Activated T-helper 2 cell treated with anti-CD3 and anti-CD28 coated beads, Interferon-gamma antibody, Interleukin-2, Interleukin-4, amounts not matched to agents 10 μg/mL and 5 μg/mL and 100 μg/mL, durations not matched to agents 14 hours and 24 hours and 36 hours (primary cell): Measurements from ENCODE around the gene NAIP. TPM values are rescaled to one million over a fixed set of nuclear protein-coding genes. Genes with fewer than 3 reads are reported as not detected.
"Not testable (repeated sequence)": the region's sequence is repeated elsewhere in the genome, so short reads cannot be mapped to it uniquely, and the experiment has no call there.

Experiments
- DNase-seq: peaks from one replicate; pipeline ENCODE4 v3.0.0; 2021; ENCODE audit warnings: low spot score
- H3K27ac Mint-ChIP-seq: one replicate; pipeline ENCODE4 v1.8.0; 2021; ENCODE audit warnings: mixed read lengths
- H3K27me3 Mint-ChIP-seq: one replicate; pipeline ENCODE4 v1.8.0; 2021; ENCODE audit warnings: low read depth, mixed read lengths
- H3K36me3 Mint-ChIP-seq: one replicate; pipeline ENCODE4 v1.8.0; 2021; ENCODE audit warnings: low read depth, mixed read lengths
- H3K4me1 Mint-ChIP-seq: one replicate; pipeline ENCODE4 v1.8.0; 2021; ENCODE audit warnings: low read depth, mixed read lengths
- H3K4me3 Mint-ChIP-seq: one replicate; pipeline ENCODE4 v1.8.0; 2021; ENCODE audit warnings: low read depth, mild to moderate bottlenecking, moderate library complexity, mixed read lengths
- H3K9me3 Mint-ChIP-seq: one replicate; pipeline ENCODE4 v1.8.0; 2021; ENCODE audit warnings: mixed read lengths
- intact Hi-C: fragments of 100-400 bp; cut with micrococcal nuclease; formaldehyde crosslinking; loops from one replicate; pipeline ENCODE4 v1.15.1; 2023
- total RNA-seq: library from RNA; stranded (reverse); gene quantifications from 2 replicates; pipeline ENCODE4 v1.2.3, GENCODE V29; 2022

NAIP gene
- total RNA-seq, 1 donor from 2014 or later, result 7.1 TPM

DNA sequence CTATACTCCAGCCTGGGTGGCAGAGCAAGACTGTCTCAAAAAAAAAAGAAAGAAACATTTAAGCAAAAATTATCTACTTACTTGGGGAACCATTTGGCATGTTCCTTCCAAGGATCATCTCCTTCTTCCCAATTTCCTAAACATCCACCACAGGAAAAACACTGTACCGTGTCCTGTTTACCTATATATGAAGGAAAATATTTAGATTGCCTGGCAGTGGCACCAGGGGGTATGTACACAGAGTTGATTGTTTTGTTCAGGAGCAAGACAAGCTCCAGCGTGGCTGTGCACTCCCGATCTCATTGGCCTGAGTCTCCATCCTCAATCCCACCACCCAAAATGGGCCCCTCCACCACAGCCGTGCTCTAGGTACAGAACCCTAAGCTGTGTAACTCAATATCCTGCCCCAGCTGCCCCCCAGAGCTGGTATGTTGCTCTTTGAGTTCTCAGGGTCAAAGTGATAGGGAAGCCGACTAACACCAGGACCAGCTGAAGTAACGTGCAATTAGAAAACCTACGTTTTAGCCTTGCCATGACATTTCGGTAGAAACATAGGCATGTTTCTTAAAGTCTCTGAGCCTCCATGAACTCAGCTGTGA, 13.8 kb downstream of the NAIP start:
- intact Hi-C loops, result no loop called here
- Mint-ChIP-seq H3K9me3 (no peaks in the 10 kb centered on the region), H3K36me3 (no peaks in the 10 kb centered on the region), H3K27ac (no peak overlapping the region), H3K27me3 (no peaks in the 10 kb centered on the region), H3K4me1 (no peaks in the 10 kb centered on the region), H3K4me3 (no peak overlapping the region)
- DNase-seq, result no peak

DNA sequence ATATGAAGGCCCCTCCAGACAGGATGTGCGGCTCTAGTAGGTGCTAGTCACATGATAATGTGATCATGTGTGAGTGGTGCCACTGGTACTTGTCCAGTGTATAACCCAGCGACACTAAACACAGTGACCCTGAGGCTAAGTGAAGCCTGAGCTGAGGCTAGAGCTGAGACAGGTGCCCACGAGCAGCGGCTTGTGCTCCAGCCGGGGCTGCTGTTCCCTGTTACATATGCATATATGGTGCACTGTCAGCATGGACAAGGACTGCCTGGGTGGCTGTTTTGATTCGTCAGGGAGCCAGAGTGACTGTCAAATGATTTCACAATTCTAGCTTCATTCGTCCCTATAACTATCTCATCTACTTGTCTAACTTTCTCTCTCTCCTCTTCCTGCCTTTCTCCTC, 18.2 kb downstream of the NAIP start:
- not testable (repeated sequence) for H3K27me3 Mint-ChIP-seq, H3K4me1 Mint-ChIP-seq

DNA sequence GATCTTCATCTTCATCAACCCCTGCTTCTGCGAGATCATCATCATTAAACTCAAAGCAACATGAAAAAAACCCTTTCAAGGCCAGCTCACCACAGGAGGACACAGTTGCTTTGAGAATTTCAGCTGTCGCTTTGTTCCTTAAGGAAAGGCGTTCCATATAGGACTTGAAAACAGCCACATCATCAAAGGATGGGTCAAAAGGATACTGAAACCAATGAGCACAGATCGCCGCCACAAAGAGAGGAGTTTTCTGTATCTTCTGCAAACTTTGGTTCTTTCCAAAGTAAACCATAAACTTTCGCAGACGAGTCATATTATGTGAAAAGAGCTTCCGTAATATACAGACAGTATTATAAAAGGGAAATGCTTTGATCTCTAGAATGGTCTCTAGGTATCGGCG, 40.3 kb downstream of the NAIP start:
- H3K27me3 Mint-ChIP-seq, intact Hi-C loops, H3K27ac Mint-ChIP-seq, H3K36me3 Mint-ChIP-seq, H3K4me1 Mint-ChIP-seq, DNase-seq, H3K9me3 Mint-ChIP-seq, H3K4me3 Mint-ChIP-seq: not testable (repeated sequence)

More for the DNA sequence above, 18.2 kb downstream of the NAIP start:
- DNase-seq, H3K4me3 Mint-ChIP-seq, H3K9me3 Mint-ChIP-seq, H3K27ac Mint-ChIP-seq, H3K36me3 Mint-ChIP-seq, intact Hi-C loops: not testable (repeated sequence)

DNA sequence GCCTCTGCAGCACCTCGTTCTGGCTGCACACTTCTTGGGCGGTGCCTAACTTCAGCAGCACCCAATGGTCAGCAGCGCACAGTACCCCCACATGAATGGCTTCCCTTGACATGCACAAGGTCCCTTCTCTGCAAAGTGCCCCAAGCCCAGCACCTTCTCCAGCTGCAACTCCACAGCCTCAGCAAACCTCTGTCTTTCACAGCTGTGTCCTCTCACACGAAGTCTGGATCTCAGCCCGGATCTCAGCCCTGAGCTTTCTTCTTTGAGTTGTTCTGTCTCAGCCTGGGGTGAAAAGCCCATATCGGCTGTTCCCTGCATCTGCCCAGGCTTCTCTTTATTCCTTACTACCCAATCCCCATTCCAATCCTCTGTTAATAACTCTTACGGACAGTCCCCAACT, 57.9 kb downstream of the NAIP start:
- intact Hi-C loops, H3K4me1 Mint-ChIP-seq, H3K9me3 Mint-ChIP-seq: not testable (repeated sequence)

DNA sequence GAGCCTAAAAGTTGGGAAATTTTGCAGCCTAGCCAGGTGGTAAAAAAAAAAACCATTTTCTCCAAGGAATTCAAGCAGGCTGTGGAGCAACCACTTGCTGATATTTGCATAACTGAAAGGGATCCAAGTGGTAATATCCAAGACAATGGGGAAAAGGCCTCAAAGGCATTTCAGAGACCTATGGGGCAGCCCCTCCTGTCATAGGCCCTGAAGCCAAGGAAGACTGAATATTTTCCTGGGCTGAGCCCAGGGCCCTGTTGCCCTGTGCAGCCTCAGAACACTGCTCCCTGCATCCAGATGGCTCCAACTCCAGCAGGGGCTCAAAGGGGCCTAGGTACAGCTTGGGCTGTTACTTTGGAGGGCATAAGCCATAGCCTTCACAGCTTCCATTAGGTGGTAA, 60.6 kb downstream of the NAIP start:
- H3K27ac Mint-ChIP-seq, H3K4me3 Mint-ChIP-seq, DNase-seq, H3K27me3 Mint-ChIP-seq, H3K4me1 Mint-ChIP-seq, H3K36me3 Mint-ChIP-seq, H3K9me3 Mint-ChIP-seq, intact Hi-C loops: not testable (repeated sequence)

More for the DNA sequence above, 57.9 kb downstream of the NAIP start:
- not testable (repeated sequence) for H3K36me3 Mint-ChIP-seq, H3K4me3 Mint-ChIP-seq, H3K27me3 Mint-ChIP-seq, DNase-seq, H3K27ac Mint-ChIP-seq

DNA sequence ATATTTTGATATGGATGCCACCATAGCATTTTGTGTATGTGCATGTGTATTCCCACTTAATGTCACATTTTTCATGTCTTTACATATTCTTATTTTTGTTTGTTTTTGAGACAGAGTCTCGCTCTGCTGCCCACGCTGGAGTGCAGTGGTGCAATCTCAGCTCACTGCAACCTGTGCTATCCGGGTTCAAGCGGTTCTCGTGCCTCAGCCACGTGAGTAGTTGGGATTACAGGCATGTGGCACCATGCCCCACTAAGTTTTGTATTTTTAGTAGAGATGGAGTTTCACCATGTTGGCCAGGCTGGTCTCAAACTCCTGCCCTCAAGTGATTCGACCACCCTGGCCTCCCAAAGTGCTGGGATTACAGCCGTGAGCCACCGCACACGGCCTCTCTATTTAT, 72.1 kb downstream of the NAIP start:
- H3K27ac Mint-ChIP-seq, H3K4me3 Mint-ChIP-seq, H3K27me3 Mint-ChIP-seq, H3K9me3 Mint-ChIP-seq, DNase-seq, intact Hi-C loops, H3K4me1 Mint-ChIP-seq, H3K36me3 Mint-ChIP-seq: not testable (repeated sequence)

DNA sequence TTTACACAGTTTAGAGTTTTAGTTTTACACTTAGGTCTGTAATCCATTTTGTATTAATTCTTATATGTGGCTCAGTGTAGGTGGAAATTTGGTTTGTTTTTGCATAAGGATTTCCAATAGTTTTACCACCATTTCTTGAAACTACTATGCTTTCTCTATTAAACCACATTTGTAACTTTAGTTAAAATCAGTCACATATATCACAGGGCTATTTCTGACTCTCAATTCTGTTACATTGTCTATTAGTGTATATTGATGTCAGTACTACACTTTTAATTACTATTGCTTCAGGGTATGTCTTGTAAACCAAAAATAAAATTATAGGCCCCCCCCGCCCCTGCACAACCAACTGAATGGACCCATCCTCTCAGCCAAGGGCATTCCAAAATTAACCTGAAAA, 92.6 kb downstream of the NAIP start:
- H3K9me3 Mint-ChIP-seq, H3K27ac Mint-ChIP-seq, H3K27me3 Mint-ChIP-seq, H3K4me3 Mint-ChIP-seq, H3K36me3 Mint-ChIP-seq, intact Hi-C loops, H3K4me1 Mint-ChIP-seq, DNase-seq: not testable (repeated sequence)

DNA sequence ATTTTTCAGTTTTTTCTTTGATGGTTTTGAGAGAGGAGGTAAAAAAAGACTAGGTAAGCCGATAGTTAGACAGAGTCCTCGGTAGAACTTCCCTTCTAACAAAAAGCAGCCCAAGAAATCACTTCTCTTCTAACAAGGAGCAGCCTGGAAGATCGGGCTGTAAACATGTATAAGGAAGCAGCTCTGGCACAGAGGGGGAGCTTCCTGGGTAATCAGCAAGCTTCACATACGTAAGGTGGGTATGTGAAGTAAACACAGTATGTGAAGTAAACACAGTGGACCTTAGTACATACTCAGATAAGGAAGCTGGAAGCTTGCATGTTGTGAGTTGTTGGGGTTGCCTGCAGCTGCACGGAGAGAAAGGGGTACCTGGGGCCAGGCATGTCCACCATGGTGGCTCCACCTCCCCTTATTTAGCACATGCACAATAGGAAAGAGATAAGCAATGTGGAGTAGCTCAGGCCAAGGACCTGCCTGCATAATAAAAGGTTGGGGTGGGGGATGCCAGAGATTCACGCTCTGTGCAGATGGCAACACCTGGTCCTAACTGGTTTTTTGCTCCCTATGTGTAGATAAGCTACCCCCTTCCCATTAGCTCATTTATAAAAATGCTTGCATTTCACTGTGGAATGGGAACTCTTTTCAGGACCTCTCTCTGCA, 93.3 kb downstream of the NAIP start:
- H3K36me3 Mint-ChIP-seq, DNase-seq, H3K4me3 Mint-ChIP-seq, intact Hi-C loops, H3K27me3 Mint-ChIP-seq, H3K4me1 Mint-ChIP-seq, H3K27ac Mint-ChIP-seq, H3K9me3 Mint-ChIP-seq: not testable (repeated sequence)

DNA sequence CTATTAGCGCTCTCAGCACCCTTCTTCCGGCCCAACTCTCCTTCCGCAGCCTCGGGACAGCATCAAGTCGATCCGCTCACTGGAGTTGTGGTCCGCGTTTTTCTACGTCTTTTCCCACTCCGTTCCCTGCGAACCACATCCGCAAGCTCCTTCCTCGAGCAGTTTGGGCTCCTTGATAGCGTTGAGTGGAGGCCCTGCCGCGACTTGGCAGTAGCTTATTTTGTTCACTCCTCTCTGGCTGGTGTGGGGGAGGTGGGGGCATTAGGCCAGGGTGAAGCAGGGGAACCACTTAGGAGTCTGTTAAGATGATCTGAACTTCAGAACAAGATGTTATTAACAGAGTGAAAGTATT, 100.0 kb downstream of the NAIP start:
- DNase-seq, H3K27me3 Mint-ChIP-seq, H3K9me3 Mint-ChIP-seq, H3K27ac Mint-ChIP-seq, intact Hi-C loops, H3K4me1 Mint-ChIP-seq, H3K36me3 Mint-ChIP-seq, H3K4me3 Mint-ChIP-seq: not testable (repeated sequence)

Other genes starting within 250 kb of the NAIP start
- gene SERF1A, start 124.7 kb downstream of the NAIP start, total RNA-seq, result 9.1 and 10.5 TPM in 2 replicates
- 45.8 and 57.9 TPM in 2 replicates for gene SMN1, start 100.3 kb downstream of the NAIP start, total RNA-seq
- gene GTF2H2, start 42.3 kb upstream of the NAIP start, total RNA-seq, result 27.9 and 32.7 TPM in 2 replicates